HL-60 (cell line): ENCODE measurements around the gene PER3.

Experiments
- DNase-seq, 2 experiments: peaks; one replicate each; pipeline ENCODE4 v3.0.0-alpha.2; 2010 to 2020; ENCODE audit warnings: low read depth in 1 of 2, low spot score in 1 of 2
- H3K27ac ChIP-seq: fragments of 250-450 bp; sonication (Bioruptor Pico); replicated peaks from 2 replicates; pipeline ENCODE4 v1.5.1; 2020; ENCODE audit warnings: mild to moderate bottlenecking, moderate library complexity
- H3K27me3 ChIP-seq: fragments of 250-450 bp; sonication (Bioruptor Pico); 2 replicates; pipeline ENCODE4 v1.5.1; 2021; ENCODE audit warnings: mild to moderate bottlenecking, moderate library complexity; ENCODE audit not compliant: insufficient read depth, poor library complexity, severe bottlenecking
- H3K4me3 ChIP-seq: replicated peaks from 2 replicates; pipeline ENCODE4 v1.5.1; 2011; ENCODE audit warnings: mild to moderate bottlenecking, control low read depth, low read length; ENCODE audit not compliant: insufficient read depth
- CTCF ChIP-seq: IDR thresholded peaks from one replicate; pipeline ENCODE4 v1.5.1; 2011; ENCODE audit warnings: low read length, control low read depth, inconsistent platforms; ENCODE audit not compliant: insufficient read depth
- GABPA ChIP-seq: IDR thresholded peaks from 2 replicates; pipeline ENCODE4 v1.6.1; 2012; ENCODE audit warnings: low read depth
- POLR2AphosphoS5 ChIP-seq: IDR thresholded peaks from 2 replicates; pipeline ENCODE4 v1.6.1; 2012; ENCODE audit warnings: low read depth
- SPI1 ChIP-seq: IDR thresholded peaks from 2 replicates; pipeline ENCODE4 v1.6.1; 2012; ENCODE audit warnings: low read depth, mild to moderate bottlenecking, borderline replicate concordance
- TF ChIP-seq, protein P1 (sequence below): IDR thresholded peaks from 2 replicates; pipeline ENCODE4 v1.6.1; 2012; ENCODE audit warnings: low read depth; ENCODE audit not compliant: insufficient replicate concordance

PER3 gene

DNA sequence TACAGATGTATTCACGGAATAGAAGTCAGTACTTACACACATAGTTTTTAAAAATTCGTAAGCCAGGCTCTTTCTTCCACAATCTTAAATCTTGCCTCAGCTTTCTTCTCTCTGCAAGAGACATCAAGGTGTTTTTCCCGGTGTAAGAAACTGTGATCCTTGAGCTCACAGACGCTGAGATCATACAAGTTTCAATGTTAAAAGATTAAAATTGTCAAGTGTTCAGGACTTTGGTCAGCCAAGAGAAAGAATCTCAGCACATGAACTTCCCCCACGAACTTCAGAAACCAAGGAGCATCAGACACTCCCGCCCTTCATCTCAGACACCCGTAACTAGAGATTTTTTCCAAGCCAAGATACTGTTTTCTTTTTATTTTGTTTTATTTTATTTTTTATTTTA, 62.6 kb downstream of the PER3 start:
- Histone ChIP-seq H3K27ac (no peak overlapping the region), H3K4me3 (no peak overlapping the region), H3K27me3 (no peaks in the 10 kb centered on the region)
- TF ChIP-seq CTCF (no peak), GABPA (no peak), POLR2AphosphoS5 (no peak), SPI1 (no peak)
- TF ChIP-seq, protein P1, sequence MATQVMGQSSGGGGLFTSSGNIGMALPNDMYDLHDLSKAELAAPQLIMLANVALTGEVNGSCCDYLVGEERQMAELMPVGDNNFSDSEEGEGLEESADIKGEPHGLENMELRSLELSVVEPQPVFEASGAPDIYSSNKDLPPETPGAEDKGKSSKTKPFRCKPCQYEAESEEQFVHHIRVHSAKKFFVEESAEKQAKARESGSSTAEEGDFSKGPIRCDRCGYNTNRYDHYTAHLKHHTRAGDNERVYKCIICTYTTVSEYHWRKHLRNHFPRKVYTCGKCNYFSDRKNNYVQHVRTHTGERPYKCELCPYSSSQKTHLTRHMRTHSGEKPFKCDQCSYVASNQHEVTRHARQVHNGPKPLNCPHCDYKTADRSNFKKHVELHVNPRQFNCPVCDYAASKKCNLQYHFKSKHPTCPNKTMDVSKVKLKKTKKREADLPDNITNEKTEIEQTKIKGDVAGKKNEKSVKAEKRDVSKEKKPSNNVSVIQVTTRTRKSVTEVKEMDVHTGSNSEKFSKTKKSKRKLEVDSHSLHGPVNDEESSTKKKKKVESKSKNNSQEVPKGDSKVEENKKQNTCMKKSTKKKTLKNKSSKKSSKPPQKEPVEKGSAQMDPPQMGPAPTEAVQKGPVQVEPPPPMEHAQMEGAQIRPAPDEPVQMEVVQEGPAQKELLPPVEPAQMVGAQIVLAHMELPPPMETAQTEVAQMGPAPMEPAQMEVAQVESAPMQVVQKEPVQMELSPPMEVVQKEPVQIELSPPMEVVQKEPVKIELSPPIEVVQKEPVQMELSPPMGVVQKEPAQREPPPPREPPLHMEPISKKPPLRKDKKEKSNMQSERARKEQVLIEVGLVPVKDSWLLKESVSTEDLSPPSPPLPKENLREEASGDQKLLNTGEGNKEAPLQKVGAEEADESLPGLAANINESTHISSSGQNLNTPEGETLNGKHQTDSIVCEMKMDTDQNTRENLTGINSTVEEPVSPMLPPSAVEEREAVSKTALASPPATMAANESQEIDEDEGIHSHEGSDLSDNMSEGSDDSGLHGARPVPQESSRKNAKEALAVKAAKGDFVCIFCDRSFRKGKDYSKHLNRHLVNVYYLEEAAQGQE, result no peak
- DNase-seq, result no peak

- no peaks in the 10 kb centered on the region for H3K27me3 ChIP-seq
- no peak for DNase-seq
- no peak overlapping the region for H3K27ac ChIP-seq
- TF ChIP-seq POLR2AphosphoS5, result no peak
- no peak for TF ChIP-seq CTCF
- no peak for TF ChIP-seq GABPA
- no peak for TF ChIP-seq SPI1
- TF ChIP-seq, protein P1, result no peak
- no peak overlapping the region for H3K4me3 ChIP-seq
Observed at GRCh38 chr1:7847599-7847998, 63.5 kb downstream of the PER3 start.

DNA sequence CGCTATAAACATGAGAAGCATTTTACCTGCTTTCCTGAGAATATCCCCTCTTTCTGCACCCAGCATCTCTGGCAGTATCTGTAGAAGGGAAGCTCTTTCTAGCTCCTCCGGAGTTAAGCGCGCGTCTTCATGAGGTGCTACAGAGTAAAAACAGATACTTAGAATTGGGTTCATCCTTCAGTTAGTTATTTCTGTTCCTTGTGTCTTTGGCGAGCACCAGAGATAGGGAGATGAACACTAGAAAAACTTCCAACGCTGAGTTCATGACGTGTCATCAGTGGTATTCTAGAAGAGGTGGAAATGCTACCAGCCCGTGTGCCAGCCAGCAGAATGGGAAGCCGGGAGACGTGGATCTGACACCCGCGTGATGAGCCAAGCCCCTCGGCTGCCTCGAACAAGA, 66.7 kb downstream of the PER3 start:
- no peak overlapping the region for H3K27ac ChIP-seq
- DNase-seq, result no peak
- TF ChIP-seq SPI1 (no peak), CTCF (no peak), GABPA (no peak), POLR2AphosphoS5 (no peak)
- TF ChIP-seq, protein P1, result no peak

More for the DNA sequence above, 66.7 kb downstream of the PER3 start:
- peaks cover 4% of the 10 kb centered on the region for H3K27me3 ChIP-seq
- no peak overlapping the region for H3K4me3 ChIP-seq
